Neutrophil (primary cell): ENCODE data around the gene OGFOD2.

ENCODE experiments used
- H3K27ac ChIP-seq: fragments of 200-600 bp; sonication (generic); 2 replicates; pipeline ENCODE4 v1.5.1; 2016; ENCODE audit warnings: mild to moderate bottlenecking, moderate library complexity
- H3K27me3 ChIP-seq: fragments of 200-600 bp; sonication (generic); 2 replicates; pipeline ENCODE4 v1.6.0; 2016; ENCODE audit warnings: mild to moderate bottlenecking
- H3K36me3 ChIP-seq: fragments of 200-600 bp; sonication (generic); 2 replicates; pipeline ENCODE4 v1.5.1; 2017
- H3K4me1 ChIP-seq, 2 experiments: fragments of 200-600 bp in 1 of 2; sonication (generic) in 1 of 2; 1 replicate in 1 of 2; 2 replicates in 1 of 2; pipeline versions ENCODE4 v1.5.1 to v1.6.1; 2013 to 2016; ENCODE audit warnings: low read depth in 1 of 2, low read length in 1 of 2, mild to moderate bottlenecking in 1 of 2, moderate library complexity in 1 of 2; ENCODE audit not compliant: control insufficient read depth in 1 of 2, insufficient read depth in 1 of 2
- H3K4me3 ChIP-seq, 2 experiments: fragments of 200-600 bp in 1 of 2; sonication (generic) in 1 of 2; 1 replicate in 1 of 2; 2 replicates in 1 of 2; pipeline ENCODE4 v1.5.1; 2013 to 2016; ENCODE audit warnings: low read depth in 1 of 2, low read length in 1 of 2, mild to moderate bottlenecking in 1 of 2, moderate library complexity in 1 of 2
- H3K9me3 ChIP-seq: fragments of 200-600 bp; sonication (generic); 2 replicates; pipeline ENCODE4 v1.5.1; 2016
- TF ChIP-seq, protein P1 (sequence below): fragments of 200-600 bp; sonication (generic); IDR thresholded peaks from 2 replicates; pipeline ENCODE4 v1.5.1; 2016; ENCODE audit warnings: antibody characterized with exemption

OGFOD2 gene

DNA sequence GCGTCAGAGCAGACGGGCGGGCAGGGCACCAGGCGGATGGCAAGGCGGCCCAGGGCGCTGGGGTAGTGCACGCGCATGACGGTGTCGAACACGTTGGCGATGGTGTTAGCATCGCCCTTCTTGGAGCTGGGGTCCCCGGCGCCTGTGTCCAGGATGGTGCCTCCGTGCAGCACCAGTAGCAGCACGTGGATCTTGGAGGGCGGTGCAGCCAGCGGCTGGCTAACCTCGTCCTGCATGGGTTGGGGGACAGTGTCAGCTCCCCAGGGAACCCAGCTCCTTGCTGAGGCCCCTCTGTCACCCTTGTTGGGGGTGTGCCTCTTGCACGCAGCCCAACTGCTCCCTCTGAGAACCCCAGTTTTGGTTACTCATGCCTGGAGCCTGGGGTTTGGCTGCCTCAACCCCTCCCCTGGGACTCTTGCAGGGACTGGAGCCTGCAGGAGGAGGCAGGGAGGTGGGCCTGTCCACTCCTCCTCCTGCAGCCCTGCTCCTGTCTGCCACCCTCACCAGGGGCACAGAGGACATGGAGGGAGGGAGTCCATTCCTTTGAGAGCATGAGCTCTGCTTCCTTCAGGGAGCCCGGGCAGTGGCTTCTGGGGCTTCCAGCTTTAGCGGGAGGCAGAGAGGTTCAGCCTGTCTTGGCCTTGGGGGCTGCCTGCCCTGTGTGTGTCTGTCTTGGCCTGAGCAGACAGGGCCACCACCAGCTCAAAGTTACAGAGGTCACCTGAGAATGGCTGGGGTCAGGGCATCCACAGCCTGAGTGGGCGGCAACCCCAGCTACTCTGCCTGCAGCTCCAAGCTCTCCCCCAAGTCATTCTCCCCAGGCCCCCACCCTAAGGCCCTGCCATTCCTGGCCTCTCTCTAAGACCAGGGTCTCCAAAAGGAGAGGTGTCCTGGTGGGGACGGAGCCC lies 22.6 kb downstream of the OGFOD2 start:
- Histone ChIP-seq H3K27me3 (no peaks in the 10 kb centered on the region), H3K4me1 (no peaks in the 10 kb centered on the region), H3K9me3 (no peaks in the 10 kb centered on the region), H3K36me3 (no peaks in the 10 kb centered on the region), H3K4me3 (no peak overlapping the region), H3K27ac (no peak overlapping the region)
- TF ChIP-seq, protein P1, sequence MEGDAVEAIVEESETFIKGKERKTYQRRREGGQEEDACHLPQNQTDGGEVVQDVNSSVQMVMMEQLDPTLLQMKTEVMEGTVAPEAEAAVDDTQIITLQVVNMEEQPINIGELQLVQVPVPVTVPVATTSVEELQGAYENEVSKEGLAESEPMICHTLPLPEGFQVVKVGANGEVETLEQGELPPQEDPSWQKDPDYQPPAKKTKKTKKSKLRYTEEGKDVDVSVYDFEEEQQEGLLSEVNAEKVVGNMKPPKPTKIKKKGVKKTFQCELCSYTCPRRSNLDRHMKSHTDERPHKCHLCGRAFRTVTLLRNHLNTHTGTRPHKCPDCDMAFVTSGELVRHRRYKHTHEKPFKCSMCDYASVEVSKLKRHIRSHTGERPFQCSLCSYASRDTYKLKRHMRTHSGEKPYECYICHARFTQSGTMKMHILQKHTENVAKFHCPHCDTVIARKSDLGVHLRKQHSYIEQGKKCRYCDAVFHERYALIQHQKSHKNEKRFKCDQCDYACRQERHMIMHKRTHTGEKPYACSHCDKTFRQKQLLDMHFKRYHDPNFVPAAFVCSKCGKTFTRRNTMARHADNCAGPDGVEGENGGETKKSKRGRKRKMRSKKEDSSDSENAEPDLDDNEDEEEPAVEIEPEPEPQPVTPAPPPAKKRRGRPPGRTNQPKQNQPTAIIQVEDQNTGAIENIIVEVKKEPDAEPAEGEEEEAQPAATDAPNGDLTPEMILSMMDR, result no peak

DNA sequence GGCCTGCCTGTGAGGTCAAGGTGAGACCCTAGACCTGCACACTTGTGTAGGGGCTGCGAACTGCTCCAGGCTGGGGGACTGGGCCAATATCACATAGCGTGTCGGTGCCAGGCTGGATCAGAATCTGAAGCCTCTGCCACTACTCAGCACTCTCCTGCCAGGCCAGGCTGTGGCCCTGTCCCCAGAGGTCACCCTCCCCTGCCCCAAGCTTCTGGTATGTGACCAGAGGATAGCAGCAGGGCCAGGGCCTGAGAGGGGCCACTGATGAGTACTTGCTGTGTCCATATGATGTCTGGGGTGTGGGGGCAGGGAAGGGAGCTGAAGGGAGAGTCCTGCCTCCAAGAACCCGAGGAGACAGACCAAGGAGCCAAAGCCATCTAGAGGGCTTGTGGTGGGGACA lies 23.3 kb downstream of the OGFOD2 start:
- Histone ChIP-seq H3K27me3 (no peaks in the 10 kb centered on the region), H3K4me1 (no peaks in the 10 kb centered on the region), H3K9me3 (no peaks in the 10 kb centered on the region), H3K4me3 (no peak overlapping the region), H3K36me3 (no peaks in the 10 kb centered on the region), H3K27ac (no peak overlapping the region)
- TF ChIP-seq, protein P1, result no peak

- Histone ChIP-seq H3K36me3 (no peaks in the 10 kb centered on the region), H3K27me3 (no peaks in the 10 kb centered on the region), H3K4me1 (no peaks in the 10 kb centered on the region), H3K4me3 (no peak overlapping the region), H3K27ac (no peak overlapping the region), H3K9me3 (no peaks in the 10 kb centered on the region)
- TF ChIP-seq, protein P1, result no peak
Observed at GRCh38 chr12:122999196-122999946, 24.3 kb downstream of the OGFOD2 start.

- TF ChIP-seq, protein P1, result no peak
- Histone ChIP-seq H3K27me3 (no peaks in the 10 kb centered on the region), H3K4me1 (no peaks in the 10 kb centered on the region), H3K27ac (no peak overlapping the region), H3K9me3 (no peaks in the 10 kb centered on the region), H3K36me3 (no peaks in the 10 kb centered on the region), H3K4me3 (no peak overlapping the region)
Observed at GRCh38 chr12:122999986-123000420, 25.0 kb downstream of the OGFOD2 start.

GRCh38 chr12:123000578-123000977 lies 25.5 kb downstream of the OGFOD2 start:
- no peaks in the 10 kb centered on the region for H3K9me3 ChIP-seq
- no peaks in the 10 kb centered on the region for H3K27me3 ChIP-seq
- H3K36me3 ChIP-seq, result no peaks in the 10 kb centered on the region
- H3K27ac ChIP-seq, result no peak overlapping the region
- no peaks in the 10 kb centered on the region for H3K4me1 ChIP-seq
- no peak overlapping the region for H3K4me3 ChIP-seq
- TF ChIP-seq, protein P1, result no peak
